HepG2 (cell line): ENCODE measurements around the gene DEPDC5. TPM values are rescaled to one million over a fixed set of nuclear protein-coding genes. Genes with fewer than 3 reads are reported as not detected.

Experiments
- BCL6 ChIP-seq: IDR thresholded peaks from 2 replicates; pipeline ENCODE4 v1.6.1; 2016; ENCODE audit warnings: missing genetic modification reagents, missing compliant biosample characterization
- DMTF1 ChIP-seq: sonication (generic); formaldehyde crosslinking; IDR thresholded peaks from 2 replicates; pipeline ENCODE4 v1.4.0; 2020; ENCODE audit warnings: mild to moderate bottlenecking, missing genetic modification reagents
- EP300 ChIP-seq, 3 experiments: sonication (generic) in 1 of 3; formaldehyde crosslinking in 1 of 3; IDR thresholded peaks; 2 replicates each; pipeline versions ENCODE4 v1.5.1 to v1.6.1; 2011 to 2020; ENCODE audit warnings: low read depth in 2 of 3, low read length in 2 of 3, borderline replicate concordance in 1 of 3, improper control_type of control experiment in 1 of 3, mild to moderate bottlenecking in 1 of 3, missing genetic modification reagents in 1 of 3, moderate library complexity in 1 of 3
- HDAC2 ChIP-seq: sonication (generic); formaldehyde crosslinking; IDR thresholded peaks from 2 replicates; pipeline ENCODE4 v1.4.0; 2020; ENCODE audit warnings: missing genetic modification reagents
- KDM1A ChIP-seq: IDR thresholded peaks from 2 replicates; pipeline ENCODE4 v1.6.1; 2016; ENCODE audit warnings: missing compliant biosample characterization
- KMT2A ChIP-seq: sonication (generic); formaldehyde crosslinking; IDR thresholded peaks from 2 replicates; pipeline ENCODE4 v1.4.0; 2020; ENCODE audit warnings: missing genetic modification reagents
- ONECUT2 ChIP-seq: sonication (generic); formaldehyde crosslinking; IDR thresholded peaks from 2 replicates; pipeline ENCODE4 v1.4.0; 2020; ENCODE audit warnings: missing genetic modification reagents
- RARA ChIP-seq: IDR thresholded peaks from 2 replicates; pipeline ENCODE4 v1.6.1; 2016; ENCODE audit warnings: missing genetic modification reagents, missing compliant biosample characterization
- RFX1 ChIP-seq: fragments of 450-650 bp; IDR thresholded peaks from 2 replicates; pipeline ENCODE4 v1.6.1; 2017
- SKI ChIP-seq: fragments of 450-650 bp; IDR thresholded peaks from one replicate; pipeline ENCODE4 v1.6.1; 2018; ENCODE audit warnings: mild to moderate bottlenecking; ENCODE audit not compliant: partially characterized antibody
- SOX5 ChIP-seq: IDR thresholded peaks from 2 replicates; pipeline ENCODE4 v1.6.1; 2016; ENCODE audit warnings: borderline replicate concordance
- ZNF121 ChIP-seq: sonication (generic); formaldehyde crosslinking; IDR thresholded peaks from 2 replicates; pipeline ENCODE4 v1.5.0; 2020; ENCODE audit warnings: mild to moderate bottlenecking, missing genetic modification reagents
- ZNF343 ChIP-seq: sonication (generic); formaldehyde crosslinking; IDR thresholded peaks from 2 replicates; pipeline ENCODE4 v1.4.0; 2020; ENCODE audit warnings: mild to moderate bottlenecking, missing genetic modification reagents
- ZNF501 ChIP-seq: sonication (generic); formaldehyde crosslinking; IDR thresholded peaks from 2 replicates; pipeline ENCODE4 v1.5.1; 2020; ENCODE audit warnings: mild to moderate bottlenecking, moderate library complexity, missing genetic modification reagents
- ZNF546 ChIP-seq: sonication (generic); formaldehyde crosslinking; conservative IDR thresholded peaks from 2 replicates; pipeline ENCODE4 v1.8.1; 2023; ENCODE audit warnings: mild to moderate bottlenecking, missing genetic modification reagents
- ZNF674 ChIP-seq: sonication (generic); formaldehyde crosslinking; IDR thresholded peaks from 2 replicates; pipeline ENCODE4 v1.5.0; 2020; ENCODE audit warnings: low read depth, mild to moderate bottlenecking, missing genetic modification reagents
- ZNF878 ChIP-seq: sonication (generic); formaldehyde crosslinking; IDR thresholded peaks from 2 replicates; pipeline ENCODE4 v1.8.1; 2023; ENCODE audit warnings: mild to moderate bottlenecking, missing genetic modification reagents, moderate library complexity
- ZNF891 ChIP-seq: sonication (generic); formaldehyde crosslinking; IDR thresholded peaks from 2 replicates; pipeline ENCODE4 v1.5.0; 2020; ENCODE audit warnings: mild to moderate bottlenecking, missing genetic modification reagents
- polyA plus RNA-seq, 8 experiments: library from polyadenylated mRNA; depleted of rRNA in 3 of 8; stranded (reverse) in 7 of 8; unstranded in 1 of 8; fragments of >200 nt; fragmentation: Illumina TruSeq in 4 of 8; extraction: Trizol in 4 of 8; gene quantifications; 2 replicates each; pipeline versions ENCODE4 v1.2.1 to v1.2.3, GENCODE V29; 2011 to 2016; ENCODE audit warnings: low read depth in 4 of 8, missing spikeins in 1 of 8, mixed read lengths in 1 of 8; ENCODE audit not compliant: insufficient read depth in 1 of 8
- total RNA-seq, 5 experiments: library from RNA; depleted of rRNA; stranded (reverse); fragments of >200 nt; fragmentation: Illumina TruSeq; extraction: Trizol; gene quantifications; 2 replicates each; pipeline ENCODE4 v1.2.3, GENCODE V29; 2016; ENCODE audit warnings: low read depth in 1 of 5
- TF ChIP-seq, protein P1 (sequence below): sonication (generic); formaldehyde crosslinking; IDR thresholded peaks from 2 replicates; pipeline ENCODE4 v1.5.0; 2020; ENCODE audit warnings: missing genetic modification reagents
- TF ChIP-seq, protein P2 (sequence below): IDR thresholded peaks from 2 replicates; pipeline ENCODE4 v1.6.1; 2016; ENCODE audit warnings: missing genetic modification reagents, missing compliant biosample characterization
- TF ChIP-seq, protein P3 (sequence below): IDR thresholded peaks from 2 replicates; pipeline ENCODE4 v1.6.1; 2016; ENCODE audit warnings: low read depth, control low read depth
- TF ChIP-seq, protein P4 (sequence below): sonication (generic); formaldehyde crosslinking; IDR thresholded peaks from 2 replicates; pipeline ENCODE4 v1.4.0; 2020; ENCODE audit warnings: missing genetic modification reagents

The DEPDC5 gene
- total and polyA plus RNA-seq, 2 of the 13 experiments (the other 11 are each of a cell fraction or from before 2014, with no cell fraction given): 9.8 to 12.4 TPM

DNA sequence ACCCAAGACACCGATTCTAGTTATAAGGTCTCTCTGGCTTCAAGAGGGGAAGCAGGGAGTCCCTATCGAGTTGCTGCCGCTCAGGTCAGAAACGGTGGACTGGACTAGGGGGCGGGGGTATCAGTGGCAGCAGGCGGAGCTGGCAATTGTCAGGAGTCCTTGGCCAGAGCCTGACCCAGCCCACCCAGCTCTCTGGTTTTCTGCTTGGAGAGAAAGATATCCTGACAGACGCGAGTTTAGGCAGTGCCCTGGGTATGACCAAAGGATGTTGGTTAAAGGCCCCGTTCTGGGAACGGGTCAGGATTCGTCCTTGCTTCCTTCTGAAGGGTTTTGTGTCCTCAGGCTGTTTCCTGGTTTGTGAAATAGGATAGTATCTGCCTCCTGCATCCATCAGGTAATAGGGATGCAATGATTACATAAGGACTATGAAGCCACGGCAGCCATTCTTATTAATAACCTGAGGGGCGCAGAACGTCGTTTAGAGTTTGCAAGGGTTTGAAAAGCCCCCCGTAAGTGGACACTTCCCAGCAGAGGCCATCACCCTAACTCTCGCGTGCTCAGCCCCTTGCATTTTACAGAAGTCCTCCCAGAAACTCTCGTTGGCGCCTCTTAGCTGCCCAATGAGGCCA, 700 bp upstream of the DEPDC5 start (continued):
- TF ChIP-seq DMTF1 (CRISPR knock-in tag) (no peak), ZNF501 (CRISPR knock-in tag) (peak; percentile 85), SKI (no peak), ZNF891 (CRISPR knock-in tag) (no peak), KMT2A (CRISPR knock-in tag) (no peak), KDM1A (CRISPR knock-in tag) (no peak), ZNF343 (no peak), BCL6 (CRISPR knock-in tag) (no peak; the same call in 1 of the 2 replicates), RFX1 (no peak), ZNF674 (CRISPR knock-in tag) (0 out of 2 replicates have a peak, but pooled peaks have one; percentile 32), HDAC2 (CRISPR knock-in tag) (no peak), ZNF878 (CRISPR knock-in tag) (peak; percentile 66; the same call in 1 of the 2 replicates), ONECUT2 (CRISPR knock-in tag) (no peak), ZNF546 (0 out of 2 replicates have a peak, but pooled peaks have one; percentile 68), RARA (CRISPR knock-in tag) (peak; percentile 50), SOX5 (CRISPR knock-in tag) (peak; percentile 9; the same call in 1 of the 2 replicates), ZNF121 (CRISPR knock-in tag) (no peak), EP300 (IDR thresholded peaks at IDR 0.05; ENCODE audit: low read depth in 2 of 2, low read length in 2 of 2) (no peak), EP300 (CRISPR knock-in tag; IDR thresholded peaks at IDR 0.05; ENCODE audit: borderline replicate concordance) (peak; percentile 10; the same call in 1 of the 2 replicates)
- TF ChIP-seq, protein P1, sequence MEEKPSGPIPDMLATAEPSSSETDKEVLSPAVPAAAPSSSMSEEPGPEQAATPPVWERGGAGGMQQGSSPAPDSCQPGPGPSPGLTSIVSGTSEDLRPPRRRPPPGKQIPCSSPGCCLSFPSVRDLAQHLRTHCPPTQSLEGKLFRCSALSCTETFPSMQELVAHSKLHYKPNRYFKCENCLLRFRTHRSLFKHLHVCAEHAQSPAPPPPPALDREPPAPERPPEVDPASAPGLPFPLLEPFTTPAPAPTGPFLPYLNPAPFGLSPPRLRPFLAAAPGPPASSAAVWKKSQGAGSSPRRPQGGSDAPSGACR (CRISPR knock-in tag): no peak
- TF ChIP-seq, protein P2, sequence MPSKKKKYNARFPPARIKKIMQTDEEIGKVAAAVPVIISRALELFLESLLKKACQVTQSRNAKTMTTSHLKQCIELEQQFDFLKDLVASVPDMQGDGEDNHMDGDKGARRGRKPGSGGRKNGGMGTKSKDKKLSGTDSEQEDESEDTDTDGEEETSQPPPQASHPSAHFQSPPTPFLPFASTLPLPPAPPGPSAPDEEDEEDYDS (CRISPR knock-in tag): peak; percentile 51; the same call in 1 of the 2 replicates
- TF ChIP-seq, protein P3, sequence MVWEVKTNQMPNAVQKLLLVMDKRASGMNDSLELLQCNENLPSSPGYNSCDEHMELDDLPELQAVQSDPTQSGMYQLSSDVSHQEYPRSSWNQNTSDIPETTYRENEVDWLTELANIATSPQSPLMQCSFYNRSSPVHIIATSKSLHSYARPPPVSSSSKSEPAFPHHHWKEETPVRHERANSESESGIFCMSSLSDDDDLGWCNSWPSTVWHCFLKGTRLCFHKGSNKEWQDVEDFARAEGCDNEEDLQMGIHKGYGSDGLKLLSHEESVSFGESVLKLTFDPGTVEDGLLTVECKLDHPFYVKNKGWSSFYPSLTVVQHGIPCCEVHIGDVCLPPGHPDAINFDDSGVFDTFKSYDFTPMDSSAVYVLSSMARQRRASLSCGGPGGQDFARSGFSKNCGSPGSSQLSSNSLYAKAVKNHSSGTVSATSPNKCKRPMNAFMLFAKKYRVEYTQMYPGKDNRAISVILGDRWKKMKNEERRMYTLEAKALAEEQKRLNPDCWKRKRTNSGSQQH (CRISPR knock-in tag): peak; percentile 12; the same call in 1 of the 2 replicates
- TF ChIP-seq, protein P4, sequence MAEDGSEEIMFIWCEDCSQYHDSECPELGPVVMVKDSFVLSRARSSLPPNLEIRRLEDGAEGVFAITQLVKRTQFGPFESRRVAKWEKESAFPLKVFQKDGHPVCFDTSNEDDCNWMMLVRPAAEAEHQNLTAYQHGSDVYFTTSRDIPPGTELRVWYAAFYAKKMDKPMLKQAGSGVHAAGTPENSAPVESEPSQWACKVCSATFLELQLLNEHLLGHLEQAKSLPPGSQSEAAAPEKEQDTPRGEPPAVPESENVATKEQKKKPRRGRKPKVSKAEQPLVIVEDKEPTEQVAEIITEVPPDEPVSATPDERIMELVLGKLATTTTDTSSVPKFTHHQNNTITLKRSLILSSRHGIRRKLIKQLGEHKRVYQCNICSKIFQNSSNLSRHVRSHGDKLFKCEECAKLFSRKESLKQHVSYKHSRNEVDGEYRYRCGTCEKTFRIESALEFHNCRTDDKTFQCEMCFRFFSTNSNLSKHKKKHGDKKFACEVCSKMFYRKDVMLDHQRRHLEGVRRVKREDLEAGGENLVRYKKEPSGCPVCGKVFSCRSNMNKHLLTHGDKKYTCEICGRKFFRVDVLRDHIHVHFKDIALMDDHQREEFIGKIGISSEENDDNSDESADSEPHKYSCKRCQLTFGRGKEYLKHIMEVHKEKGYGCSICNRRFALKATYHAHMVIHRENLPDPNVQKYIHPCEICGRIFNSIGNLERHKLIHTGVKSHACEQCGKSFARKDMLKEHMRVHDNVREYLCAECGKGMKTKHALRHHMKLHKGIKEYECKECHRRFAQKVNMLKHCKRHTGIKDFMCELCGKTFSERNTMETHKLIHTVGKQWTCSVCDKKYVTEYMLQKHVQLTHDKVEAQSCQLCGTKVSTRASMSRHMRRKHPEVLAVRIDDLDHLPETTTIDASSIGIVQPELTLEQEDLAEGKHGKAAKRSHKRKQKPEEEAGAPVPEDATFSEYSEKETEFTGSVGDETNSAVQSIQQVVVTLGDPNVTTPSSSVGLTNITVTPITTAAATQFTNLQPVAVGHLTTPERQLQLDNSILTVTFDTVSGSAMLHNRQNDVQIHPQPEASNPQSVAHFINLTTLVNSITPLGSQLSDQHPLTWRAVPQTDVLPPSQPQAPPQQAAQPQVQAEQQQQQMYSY: 0 out of 2 replicates have a peak, but pooled peaks have one; percentile 1
